GM19193 (cell line): ENCODE measurements around the gene UGT1A3.

Experiments
- POLR2A ChIP-seq: IDR thresholded peaks from 4 replicates; pipeline ENCODE4 v1.6.1; 2011; ENCODE audit not compliant: insufficient read depth, insufficient read length; ENCODE audit errors: extremely low read depth

UGT1A3 gene

DNA sequence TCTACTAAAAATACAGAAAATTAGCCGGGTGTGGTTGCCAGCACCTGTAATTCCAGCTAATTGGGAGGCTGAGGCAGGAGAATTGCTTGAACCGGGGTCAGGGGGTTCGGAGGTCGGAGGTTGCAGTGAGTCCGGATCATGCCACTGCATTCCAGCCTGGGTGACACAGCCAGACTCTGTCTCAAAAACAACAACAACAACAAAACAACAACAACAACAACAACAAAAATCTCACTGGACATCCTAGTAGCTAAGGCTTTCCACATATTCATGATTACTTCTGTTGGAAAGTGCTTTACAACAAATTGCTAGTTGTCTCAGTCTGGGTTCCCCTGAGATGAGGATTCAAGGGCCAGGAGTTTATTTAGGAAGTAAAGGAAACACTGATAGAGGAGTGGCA lies 45.0 kb downstream of the UGT1A3 start:
- TF ChIP-seq POLR2A, result no peak

DNA sequence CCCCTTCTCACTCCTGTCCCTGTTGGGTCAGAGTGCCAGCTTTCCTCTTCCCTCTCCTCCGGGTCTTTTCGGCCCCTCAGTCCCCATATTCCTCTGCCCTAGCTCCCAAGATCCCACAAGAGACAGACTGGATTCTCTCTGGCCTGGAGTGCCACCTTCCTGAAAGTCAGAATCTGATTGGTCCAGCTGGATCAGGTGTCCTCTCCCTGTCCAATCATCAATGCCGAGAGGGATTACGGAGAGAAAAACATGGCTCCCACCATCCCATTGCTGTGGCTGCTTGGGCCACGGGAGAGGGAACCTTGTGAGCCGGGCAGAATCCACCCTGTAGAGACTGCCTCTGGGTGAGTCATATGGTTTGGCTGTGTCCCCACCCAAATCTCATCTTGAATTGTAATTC lies 46.6 kb downstream of the UGT1A3 start:
- no peak for TF ChIP-seq POLR2A

DNA sequence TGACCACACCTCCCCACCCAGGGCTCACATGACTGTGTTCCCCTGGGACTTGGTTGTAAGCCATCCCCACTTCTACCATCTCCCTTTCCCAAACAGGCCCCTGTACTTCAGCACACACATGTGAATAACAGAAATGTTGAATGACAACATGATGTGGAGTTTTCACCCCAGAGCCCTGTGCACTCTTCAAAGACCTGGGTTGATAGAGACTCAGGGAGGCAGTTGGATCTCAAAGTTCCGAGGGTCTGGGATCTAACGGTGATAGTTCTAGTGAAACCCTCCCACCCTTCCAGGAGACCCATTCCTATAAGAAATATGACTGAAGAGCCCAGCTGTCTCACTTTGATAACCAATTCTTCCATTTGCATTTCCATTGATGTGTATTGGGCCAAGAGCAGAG lies 49.2 kb downstream of the UGT1A3 start, which contains the start of gene MROH2A:
TSS of gene MROH2A (plus strand) at position 301 of the 400 bp plus-strand sequence. CDS start 1,029 bp downstream, outside the sequence.
- no peak for TF ChIP-seq POLR2A

DNA sequence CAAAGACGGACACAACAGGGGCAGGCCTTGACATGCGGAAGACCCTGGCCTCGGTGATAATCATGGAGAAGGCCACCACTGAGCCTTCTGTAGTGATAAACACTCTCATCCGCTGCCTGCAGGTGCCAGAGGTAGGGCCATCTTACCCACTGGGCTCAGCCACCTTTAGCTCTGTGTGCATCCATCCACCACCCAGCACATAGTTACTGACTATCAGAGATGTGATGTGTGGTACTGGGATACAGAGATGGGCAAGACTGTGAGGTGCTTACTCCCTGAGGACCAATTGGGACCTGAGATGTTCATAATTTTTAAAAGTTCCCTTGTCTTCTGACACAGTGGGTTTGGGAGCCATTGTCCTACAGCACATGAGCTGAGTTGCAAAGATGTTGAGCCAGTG lies 50.9 kb downstream of the UGT1A3 start:
- no peak for TF ChIP-seq POLR2A

DNA sequence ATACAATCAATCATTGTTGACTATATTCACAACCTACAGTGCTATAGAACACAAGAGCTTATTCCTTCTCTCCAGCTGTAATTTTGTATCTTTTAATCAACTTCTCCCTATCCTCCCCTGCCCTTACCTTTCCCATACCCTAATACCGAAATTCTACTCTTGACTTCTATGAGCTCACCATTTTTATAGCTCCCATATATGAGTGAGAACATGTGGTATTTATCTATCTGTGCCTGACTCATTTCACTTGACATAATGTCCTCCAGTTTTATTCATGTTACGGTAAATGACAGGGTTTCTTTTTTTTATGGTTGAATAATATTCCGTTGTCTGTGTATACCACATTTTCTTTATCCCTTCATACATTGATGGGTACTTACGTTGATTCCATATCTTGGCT lies 51.9 kb downstream of the UGT1A3 start:
- no peak for TF ChIP-seq POLR2A

DNA sequence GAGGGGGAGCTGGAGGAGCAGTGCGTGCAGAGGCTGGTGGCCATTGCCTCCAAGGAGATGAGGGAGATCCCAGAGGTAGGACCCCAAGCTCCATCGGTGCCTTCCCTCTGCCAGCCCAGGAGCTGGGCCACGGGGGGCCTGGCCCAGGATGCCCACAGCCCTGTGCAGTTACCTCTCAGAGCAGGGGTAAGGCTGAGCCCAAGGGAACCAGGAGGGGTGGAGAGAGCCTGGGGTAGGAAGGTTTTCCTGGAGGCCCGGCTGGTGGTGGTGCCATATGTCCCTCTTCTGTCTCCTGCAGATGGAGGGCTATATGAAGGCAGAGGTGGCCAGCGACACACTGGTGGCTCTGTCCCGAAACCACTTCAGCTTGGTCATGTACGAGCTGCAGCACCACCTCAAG lies 60.7 kb downstream of the UGT1A3 start:
- no peak for TF ChIP-seq POLR2A

DNA sequence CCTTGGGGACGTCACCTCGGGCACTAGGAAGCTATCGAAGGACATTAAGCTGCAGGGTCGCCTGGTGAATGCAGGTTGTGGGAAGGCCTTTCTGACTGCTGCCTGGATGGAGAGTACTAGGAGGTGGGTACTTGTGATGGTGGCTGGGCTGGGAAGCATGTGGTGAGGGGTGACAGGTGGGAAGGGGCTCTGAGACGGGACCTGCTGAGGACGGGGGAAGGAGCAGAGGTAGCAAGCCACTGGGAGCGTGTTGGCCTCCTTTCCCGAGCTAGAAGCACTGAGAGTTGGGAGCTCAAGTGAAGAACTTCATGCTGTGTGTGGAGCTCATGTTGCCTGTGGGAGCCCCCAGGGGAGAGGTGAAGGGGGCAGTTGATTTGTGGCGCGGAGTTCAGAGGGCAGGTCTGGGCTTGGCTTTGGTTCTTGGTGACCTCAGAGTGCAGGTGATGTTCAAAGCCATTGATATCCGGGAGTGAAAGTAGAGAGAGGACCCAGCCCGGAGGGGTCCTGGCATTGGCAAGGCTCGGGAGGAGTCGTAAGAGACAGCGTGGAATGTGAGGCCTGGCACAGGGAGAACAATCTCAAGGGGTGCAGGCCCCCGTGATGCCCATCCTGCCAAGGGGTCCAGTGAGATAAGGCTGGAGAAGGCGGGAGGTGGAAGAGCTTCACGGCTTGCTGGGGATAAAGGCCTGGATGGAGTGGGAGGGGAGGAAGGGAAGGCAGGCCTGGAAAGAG lies 62.5 kb downstream of the UGT1A3 start:
- no peak for TF ChIP-seq POLR2A

DNA sequence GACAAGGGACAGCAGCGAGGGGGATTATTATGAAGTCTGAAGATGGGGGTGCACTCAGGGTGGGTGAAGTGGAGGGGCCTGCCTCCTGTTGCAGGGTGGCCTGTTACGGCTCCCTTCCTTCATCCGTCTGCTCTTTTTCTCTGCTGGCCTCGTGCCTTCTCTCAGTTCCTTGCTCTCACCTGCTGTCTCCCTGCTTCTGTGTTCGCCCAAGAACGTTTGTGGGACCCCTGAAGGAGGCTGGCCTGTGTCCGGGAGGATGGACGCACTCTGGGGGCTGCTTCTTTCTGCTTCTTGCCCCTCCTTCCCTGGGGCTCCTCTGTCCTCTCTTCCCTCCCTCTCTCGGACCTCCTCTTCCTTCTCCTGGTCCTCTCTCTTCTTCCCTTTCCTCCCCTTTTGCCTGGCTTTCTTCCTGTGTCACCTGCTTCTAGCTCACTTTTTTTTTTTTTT lies 63.1 kb downstream of the UGT1A3 start:
- no peak for TF ChIP-seq POLR2A

DNA sequence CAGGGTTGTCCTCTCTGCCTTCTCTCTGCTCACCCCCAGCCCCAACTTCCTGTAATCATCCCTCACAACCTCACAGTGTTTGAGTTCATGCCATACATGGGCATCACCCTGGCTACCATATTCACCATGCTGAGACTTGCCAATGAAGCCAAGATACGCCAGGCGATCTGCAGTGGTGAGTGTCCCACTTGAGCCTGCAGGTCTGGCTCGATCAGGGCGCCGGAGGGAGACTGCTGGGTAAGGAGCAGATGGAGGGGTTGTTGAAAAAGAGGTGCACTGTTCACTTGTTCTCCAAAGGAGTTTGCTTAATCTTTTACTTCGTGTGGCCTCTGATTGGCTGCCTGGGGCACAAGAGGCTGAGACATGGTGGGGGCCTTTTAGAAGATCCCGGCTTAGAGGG lies 63.9 kb downstream of the UGT1A3 start:
- TF ChIP-seq POLR2A, result no peak

DNA sequence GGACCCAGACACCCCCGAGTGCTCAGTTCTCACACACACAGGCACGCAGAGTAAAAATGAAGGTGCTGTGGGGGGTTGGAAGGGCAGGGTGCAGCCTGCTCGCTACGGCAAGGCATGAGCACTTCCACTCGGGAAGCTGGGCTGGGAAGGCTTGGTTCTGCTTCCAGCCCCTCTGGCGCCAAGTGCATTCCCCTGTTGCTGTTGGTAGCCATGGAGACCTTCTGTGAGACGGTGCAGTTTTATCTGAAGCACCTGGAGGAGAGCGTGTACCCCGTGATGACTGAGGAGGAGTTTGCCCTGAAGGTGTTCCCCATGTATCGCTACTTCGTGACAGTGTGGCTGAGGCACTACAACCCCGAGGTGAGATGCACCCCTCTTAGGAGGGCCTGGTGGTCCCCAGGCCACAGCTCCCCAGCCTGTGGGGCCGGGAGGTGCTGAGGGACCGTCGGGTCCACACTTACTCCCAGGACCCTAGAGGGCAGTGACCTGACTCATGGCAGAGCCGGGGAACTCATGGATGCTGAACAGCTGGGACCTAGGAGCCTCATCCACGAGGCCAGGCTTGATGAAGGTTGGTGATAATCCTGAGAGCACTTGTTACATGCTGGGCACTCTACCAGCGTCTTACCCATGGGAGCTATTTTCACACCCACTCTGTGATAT lies 64.8 kb downstream of the UGT1A3 start:
- TF ChIP-seq POLR2A, result no peak

DNA sequence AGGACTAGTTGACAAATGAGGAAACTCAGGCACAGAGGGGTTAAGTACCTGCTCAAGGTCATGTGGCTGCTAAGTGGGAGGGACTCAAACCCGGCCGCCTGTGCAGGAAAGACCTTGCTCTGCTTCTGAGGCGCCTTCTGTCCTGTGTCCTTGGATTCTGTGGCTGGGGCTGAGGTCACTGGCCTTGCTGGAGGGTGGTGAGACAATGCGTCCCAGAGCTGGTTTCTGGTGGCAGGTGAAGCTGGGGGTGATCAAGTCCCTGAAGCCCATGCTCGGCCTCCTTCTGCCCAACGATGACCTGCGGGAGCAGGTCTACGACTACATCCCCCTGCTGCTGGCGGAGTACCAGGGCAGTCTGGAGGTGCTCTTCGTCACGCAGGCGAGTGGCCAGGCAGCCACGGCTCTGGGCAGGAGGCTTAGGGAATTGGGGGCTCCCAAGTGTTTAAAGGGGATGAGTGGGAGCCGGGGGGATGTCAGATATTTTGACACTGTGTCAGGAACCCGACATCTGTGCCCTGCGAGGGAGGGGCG lies 65.4 kb downstream of the UGT1A3 start:
- no peak for TF ChIP-seq POLR2A

DNA sequence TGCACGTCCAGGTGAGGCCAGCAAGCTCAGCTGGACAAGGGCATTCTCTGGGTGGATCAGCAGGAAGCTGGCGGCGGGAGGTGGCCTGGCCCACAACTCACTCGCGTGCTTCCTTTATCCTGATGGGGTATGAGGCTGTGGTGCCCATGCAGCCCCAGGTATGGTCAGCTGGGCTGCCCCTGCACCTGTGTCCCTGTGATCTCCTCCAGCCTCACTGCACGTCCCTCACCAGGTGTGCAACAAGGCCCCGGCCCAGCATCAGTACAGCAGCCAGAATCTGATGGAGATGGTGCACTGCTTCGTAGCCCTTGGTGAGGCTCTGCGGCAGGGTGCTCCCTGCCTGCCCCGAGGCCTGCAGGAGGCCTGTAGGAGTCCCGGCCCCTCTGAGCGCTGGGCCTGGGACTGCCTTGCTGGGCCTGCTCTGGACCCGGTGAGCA lies 66.9 kb downstream of the UGT1A3 start:
- TF ChIP-seq POLR2A, result no peak

DNA sequence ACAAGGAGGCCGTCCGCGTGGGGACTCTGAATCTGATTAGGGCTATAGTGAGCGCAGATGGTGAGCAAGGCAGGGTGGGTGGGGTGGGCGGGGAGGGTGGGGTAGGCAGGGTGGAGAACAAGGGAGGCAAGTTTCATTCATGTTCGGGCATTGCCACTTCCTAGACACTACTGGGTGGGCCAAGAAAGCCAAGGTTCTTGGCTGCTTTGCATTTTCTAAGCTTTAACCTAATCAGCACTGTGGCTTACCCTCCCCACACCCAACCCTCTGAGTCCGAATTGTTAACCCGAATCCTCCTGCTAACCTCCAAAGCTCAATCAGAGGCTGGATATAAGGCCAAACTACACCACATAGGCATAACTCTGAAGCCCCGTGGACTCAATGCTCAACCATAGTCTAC lies 67.4 kb downstream of the UGT1A3 start:
- TF ChIP-seq POLR2A, result no peak

DNA sequence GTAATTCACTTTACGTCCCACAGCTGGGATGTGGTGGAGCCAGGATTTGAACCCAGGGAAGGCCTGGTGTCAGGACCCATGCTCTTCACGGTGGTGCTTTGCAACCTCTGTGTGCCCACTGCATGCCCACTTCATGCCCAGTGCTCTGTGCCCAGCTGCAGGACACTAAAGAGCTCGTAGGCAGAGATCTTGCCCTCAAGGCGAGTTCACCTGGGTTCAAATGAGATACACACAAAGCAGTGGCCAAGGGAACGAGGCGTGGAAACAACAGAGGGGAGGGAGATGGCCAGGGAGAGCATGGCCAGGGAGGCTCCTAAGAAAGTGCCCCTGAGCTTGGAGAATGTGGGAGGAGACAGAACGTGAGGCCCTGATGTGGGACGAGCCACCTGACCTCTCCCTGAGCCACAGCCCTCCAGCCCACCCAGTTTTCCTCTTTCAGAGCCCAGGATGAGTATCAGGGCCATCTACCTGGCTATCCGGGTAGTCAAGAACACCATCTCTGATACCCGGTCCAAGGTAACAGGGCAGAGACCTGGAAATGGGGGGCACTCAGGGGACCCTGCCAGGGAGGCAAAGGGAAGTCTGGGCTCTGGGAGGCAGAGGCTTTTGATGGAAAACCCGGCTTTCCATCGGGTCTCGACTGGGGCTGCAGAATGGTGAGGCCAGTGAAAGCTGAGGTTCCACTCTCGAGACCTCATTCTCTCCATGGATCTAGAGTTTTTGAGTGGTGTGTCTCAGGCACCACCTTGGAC lies 69.7 kb downstream of the UGT1A3 start:
- no peak for TF ChIP-seq POLR2A

DNA sequence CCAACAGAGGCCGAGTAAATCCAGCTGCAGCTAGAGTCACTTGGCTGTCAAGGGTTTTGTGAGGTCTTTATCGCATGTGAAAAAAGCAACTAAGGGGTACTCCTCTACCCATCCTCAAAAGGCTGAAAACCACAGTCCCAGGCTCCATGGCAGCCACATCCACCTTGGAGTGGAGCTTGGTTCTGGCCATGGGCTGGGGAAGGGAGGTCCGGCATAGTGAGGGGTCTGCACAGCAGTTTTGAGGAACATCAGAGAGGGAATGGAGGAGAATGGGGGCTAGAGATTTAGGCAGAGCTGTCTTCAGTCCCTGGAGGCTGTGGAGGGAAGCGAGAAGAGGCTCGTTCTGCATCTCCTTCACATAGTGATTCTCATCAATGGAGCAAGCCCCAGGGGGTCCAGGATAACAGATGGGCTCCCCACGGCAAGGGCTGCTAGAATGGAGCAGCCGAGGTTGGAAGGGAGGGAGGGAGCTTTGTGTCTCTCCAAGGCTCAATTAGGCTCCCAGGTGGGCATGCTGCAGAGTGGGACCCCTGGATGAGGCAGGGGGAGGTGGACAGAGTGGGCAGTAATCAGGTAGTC lies 70.3 kb downstream of the UGT1A3 start:
- TF ChIP-seq POLR2A, result no peak
